HEK293T (cell line): ENCODE measurements around the gene MZB1.

Source experiments
- CTBP1 ChIP-seq: fragments of 450-650 bp; IDR thresholded peaks from 2 replicates; pipeline ENCODE4 v1.6.1; 2016; ENCODE audit warnings: borderline replicate concordance
- FOXM1 ChIP-seq: fragments of 450-650 bp; IDR thresholded peaks from 2 replicates; pipeline ENCODE4 v1.6.1; 2017; ENCODE audit warnings: mild to moderate bottlenecking, borderline replicate concordance
- SP1 ChIP-seq: fragments of 450-650 bp; IDR thresholded peaks from 2 replicates; pipeline ENCODE4 v1.6.1; 2017
- SUZ12 ChIP-seq: fragments of 450-650 bp; IDR thresholded peaks from 2 replicates; pipeline ENCODE4 v1.6.1; 2016; ENCODE audit warnings: mild to moderate bottlenecking
- TARDBP ChIP-seq: fragments of 450-650 bp; IDR thresholded peaks from 2 replicates; pipeline ENCODE4 v1.6.1; 2016

DNA sequence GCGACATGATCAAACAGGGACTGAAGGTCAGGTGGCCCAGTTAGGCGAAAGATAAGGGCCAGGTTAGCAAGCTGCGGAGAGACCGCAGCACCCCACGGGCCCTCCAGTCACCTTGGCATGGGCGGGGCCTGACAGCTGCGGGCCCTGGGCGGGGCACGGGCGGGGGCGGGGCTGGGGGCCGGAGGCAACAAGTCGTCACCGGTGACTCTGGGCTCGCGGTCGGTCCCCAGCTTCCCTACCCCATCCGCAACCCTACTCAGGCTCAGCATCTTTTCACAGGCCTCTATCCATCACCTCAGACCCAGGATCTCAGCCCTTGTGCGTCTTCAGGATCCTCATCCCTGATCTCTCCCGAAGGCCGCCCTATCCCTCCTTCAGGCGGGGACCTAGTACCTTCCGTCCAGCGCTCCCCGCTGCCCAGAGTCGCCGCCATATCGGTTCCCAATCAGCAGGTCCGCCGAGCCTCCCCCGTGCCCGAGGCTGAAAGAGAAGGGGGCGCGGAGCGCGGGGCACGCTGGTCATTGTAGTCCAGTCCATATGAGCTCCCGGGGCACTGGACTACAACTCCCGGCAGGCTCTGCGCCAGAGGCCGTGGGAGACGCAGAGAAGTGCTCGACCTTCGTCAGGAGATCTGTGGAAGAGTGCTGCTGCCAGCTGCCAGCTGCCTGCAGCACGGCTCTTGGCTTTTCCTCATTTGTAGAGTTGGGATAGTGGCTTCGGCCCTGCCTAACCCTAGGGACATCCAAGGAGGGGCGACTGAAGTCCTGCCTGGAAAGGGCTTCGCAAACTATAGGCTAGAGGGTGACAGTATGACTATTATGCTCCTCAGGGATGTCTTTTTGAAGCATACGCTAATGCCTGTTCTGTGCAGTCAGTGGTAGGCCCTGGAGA, 49.5 kb upstream of the MZB1 start, which contains the start of gene DNAJC18:
- TF ChIP-seq SP1 (no peak), CTBP1 (no peak), TARDBP (no peak), FOXM1 (no peak), SUZ12 (peak; percentile 75)
